Osteocyte (in vitro differentiated cells): Measurements from ENCODE around the gene SDC3. TPM values are rescaled to one million over a fixed set of nuclear protein-coding genes. Genes with fewer than 3 reads are reported as not detected.

ENCODE experiments used
- DNase-seq: peaks from one replicate; pipeline ENCODE4 v3.0.0; 2021; ENCODE audit warnings: mixed read lengths; ENCODE audit not compliant: unreplicated experiment; ENCODE audit errors: extremely low spot score
- H3K27ac Mint-ChIP-seq: one replicate; pipeline ENCODE4 v1.8.0; 2021; ENCODE audit warnings: mild to moderate bottlenecking, mixed read lengths; ENCODE audit not compliant: unreplicated experiment
- H3K27me3 Mint-ChIP-seq: one replicate; pipeline ENCODE4 v1.8.0; 2021; ENCODE audit warnings: mixed read lengths; ENCODE audit not compliant: unreplicated experiment
- H3K36me3 Mint-ChIP-seq: one replicate; pipeline ENCODE4 v1.8.0; 2021; ENCODE audit warnings: mixed read lengths; ENCODE audit not compliant: unreplicated experiment
- H3K4me1 Mint-ChIP-seq: one replicate; pipeline ENCODE4 v1.8.0; 2021; ENCODE audit warnings: mixed read lengths; ENCODE audit not compliant: unreplicated experiment
- H3K4me3 Mint-ChIP-seq: one replicate; pipeline ENCODE4 v1.8.0; 2021; ENCODE audit warnings: mild to moderate bottlenecking, moderate library complexity, mixed read lengths; ENCODE audit not compliant: unreplicated experiment
- H3K9me3 Mint-ChIP-seq: one replicate; pipeline ENCODE4 v1.8.0; 2021; ENCODE audit warnings: mixed read lengths; ENCODE audit not compliant: unreplicated experiment
- total RNA-seq: library from RNA; stranded (reverse); gene quantifications from 2 replicates; pipeline ENCODE4 v1.2.1, GENCODE V29; 2021
- TF ChIP-seq, protein P1 (sequence below): fragments of 200-600 bp; sonication (generic); IDR thresholded peaks from 2 replicates; pipeline ENCODE4 v1.5.0; 2021; ENCODE audit warnings: antibody characterized with exemption, mild to moderate bottlenecking, moderate library complexity

The SDC3 gene
- total RNA-seq, 1 donor from 2014 or later = 54.4 TPM

DNA sequence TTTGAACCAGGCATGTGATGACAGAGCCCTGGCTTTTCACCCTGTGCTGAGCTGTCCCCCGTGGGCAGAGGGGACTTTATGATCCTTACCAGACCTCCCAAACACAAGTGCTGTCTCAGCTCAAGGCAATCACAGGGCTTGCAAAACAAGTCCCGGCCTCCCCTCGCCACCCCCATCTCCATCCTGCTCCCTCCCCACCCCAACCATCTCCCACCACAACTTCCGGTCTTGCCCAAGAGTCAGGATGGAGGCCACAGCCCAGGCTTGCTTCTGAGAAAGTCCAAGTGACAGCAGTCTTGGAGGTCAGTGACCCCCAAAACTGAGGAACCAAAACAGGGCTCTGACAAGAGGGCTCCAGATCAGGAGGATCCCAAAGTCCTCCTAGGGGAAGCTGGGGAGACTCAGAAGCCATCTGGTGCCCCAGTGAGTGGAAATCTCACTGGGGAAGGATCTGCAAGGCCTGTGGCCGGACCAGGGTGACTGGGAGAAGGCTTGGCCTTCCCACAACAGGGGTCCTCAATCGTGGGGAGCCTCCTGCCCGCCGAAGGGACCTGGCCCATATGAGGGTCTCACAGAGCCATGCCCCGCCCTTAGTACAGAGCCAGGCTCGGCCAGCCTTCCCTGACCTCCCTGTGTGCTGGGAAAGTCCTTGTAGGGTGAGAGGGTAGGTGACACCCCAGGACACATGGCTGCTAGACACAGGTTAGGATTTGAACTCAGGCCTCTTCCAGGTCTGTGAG lies 4.5 kb upstream of the SDC3 start:
- H3K27ac Mint-ChIP-seq = no peak overlapping the region
- no peak overlapping the region for H3K4me3 Mint-ChIP-seq
- no peaks in the 10 kb centered on the region for H3K9me3 Mint-ChIP-seq
- no peaks in the 10 kb centered on the region for H3K27me3 Mint-ChIP-seq
- DNase-seq = no peak
- no peaks in the 10 kb centered on the region for H3K36me3 Mint-ChIP-seq
- peaks cover 20% of the 10 kb centered on the region for H3K4me1 Mint-ChIP-seq
- TF ChIP-seq, protein P1, sequence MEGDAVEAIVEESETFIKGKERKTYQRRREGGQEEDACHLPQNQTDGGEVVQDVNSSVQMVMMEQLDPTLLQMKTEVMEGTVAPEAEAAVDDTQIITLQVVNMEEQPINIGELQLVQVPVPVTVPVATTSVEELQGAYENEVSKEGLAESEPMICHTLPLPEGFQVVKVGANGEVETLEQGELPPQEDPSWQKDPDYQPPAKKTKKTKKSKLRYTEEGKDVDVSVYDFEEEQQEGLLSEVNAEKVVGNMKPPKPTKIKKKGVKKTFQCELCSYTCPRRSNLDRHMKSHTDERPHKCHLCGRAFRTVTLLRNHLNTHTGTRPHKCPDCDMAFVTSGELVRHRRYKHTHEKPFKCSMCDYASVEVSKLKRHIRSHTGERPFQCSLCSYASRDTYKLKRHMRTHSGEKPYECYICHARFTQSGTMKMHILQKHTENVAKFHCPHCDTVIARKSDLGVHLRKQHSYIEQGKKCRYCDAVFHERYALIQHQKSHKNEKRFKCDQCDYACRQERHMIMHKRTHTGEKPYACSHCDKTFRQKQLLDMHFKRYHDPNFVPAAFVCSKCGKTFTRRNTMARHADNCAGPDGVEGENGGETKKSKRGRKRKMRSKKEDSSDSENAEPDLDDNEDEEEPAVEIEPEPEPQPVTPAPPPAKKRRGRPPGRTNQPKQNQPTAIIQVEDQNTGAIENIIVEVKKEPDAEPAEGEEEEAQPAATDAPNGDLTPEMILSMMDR = no peak

DNA sequence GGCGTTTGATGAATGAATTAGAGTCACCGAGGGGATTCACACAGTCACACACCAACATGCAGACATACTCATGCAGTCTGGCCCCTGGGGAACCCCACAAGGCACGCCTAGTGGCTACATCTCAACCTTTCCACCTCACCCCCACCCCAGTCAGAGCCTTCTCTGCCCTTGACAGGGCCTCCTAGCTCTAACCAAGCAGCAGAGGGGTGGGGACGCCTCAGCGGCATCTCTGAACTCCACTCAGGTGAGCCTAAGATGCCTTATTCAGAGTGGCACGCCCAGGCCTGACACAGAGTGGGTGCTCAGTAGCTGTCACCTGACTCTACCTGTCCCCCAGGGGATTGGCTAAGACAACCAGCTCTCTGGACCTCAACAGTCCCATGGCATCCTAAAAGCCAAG lies 3.7 kb upstream of the SDC3 start:
- Mint-ChIP-seq H3K4me3 (no peak overlapping the region), H3K27me3 (no peaks in the 10 kb centered on the region), H3K27ac (no peak overlapping the region), H3K36me3 (no peaks in the 10 kb centered on the region), H3K9me3 (no peaks in the 10 kb centered on the region), H3K4me1 (peaks cover 26% of the 10 kb centered on the region)
- TF ChIP-seq, protein P1 = no peak
- no peak for DNase-seq

DNA sequence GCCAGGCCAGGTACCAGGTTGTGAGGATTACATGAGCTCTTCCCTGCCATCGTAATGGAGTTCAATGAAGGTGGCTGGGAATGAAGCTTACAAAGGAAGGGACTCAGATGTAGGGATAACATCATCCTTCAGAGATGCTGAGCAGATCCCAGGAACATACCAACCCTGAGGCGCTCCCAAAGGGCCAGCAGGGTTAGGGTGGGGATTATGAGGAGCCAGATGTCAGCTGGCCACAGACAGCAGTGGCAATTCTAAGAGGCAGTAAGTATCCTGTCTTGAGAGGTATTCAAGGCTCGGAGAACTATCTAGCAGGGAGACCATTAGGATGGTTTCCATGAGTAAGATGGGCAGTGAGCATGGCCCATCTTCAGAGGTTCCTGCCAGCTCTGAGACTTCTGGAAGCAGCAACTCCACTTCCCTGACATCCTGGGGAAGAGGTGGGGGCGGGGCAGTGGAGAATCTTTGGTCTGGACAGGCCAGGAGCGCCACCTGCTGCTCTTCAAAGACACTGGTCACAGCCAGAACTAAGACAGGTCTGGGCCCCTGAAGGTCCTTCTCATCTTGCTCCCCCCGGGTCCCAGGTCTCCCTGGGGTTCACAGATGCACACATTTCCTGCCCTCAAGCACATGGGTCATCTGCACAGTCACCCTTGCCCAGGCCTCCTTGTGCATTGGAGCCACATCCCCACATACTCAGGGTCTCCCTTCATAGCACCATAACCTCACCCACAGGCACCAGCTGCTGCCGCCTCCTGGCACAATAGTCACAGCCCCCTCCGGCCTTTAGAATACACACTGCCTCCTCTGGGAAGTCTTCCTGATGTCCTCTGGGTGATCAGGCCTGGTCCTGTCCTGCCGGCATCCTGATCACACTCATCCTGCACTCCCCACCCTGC lies 2.7 kb upstream of the SDC3 start:
- DNase-seq = peak; percentile 92
- Mint-ChIP-seq H3K4me3 (no peak overlapping the region), H3K27me3 (no peaks in the 10 kb centered on the region), H3K4me1 (peaks cover 29% of the 10 kb centered on the region), H3K36me3 (no peaks in the 10 kb centered on the region), H3K9me3 (no peaks in the 10 kb centered on the region), H3K27ac (no peak overlapping the region)
- TF ChIP-seq, protein P1 = peak; percentile 95

DNA sequence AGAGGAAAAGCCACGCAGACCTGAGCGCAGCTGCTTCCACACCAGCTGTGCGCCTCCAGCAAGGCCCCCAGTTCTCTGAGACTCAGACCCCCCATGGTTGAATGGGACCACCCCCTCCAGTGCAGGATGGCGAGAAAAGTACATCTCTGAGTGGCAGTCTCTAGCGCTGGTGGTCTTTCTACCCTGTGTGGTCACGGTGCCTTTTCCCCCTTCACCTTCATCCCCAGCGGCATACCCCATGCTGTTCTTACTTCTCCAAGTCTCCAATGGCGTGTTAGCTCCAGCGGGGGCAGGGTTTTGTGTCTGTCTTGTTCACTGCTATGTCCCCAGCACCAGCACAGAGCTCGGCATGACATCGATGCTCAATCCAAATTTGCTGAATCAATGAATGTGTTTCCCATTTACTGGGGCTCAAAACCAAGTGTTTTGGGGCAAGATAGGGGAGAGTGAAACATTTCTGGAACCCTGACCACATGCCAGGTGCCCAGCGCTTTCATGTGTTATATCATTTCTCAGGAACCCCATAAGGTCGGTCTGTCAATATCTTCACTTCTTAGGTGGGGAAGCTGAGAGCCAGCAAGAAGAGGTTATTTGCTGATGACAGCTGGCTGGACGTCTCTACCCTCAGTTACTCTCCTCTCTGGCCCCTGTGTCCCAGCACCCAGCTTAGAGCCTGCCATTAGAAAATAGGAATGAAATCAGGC lies 959 bp upstream of the SDC3 start:
- DNase-seq = no peak
- Mint-ChIP-seq H3K27me3 (no peaks in the 10 kb centered on the region), H3K4me3 (peak overlapping the region; percentile 77), H3K36me3 (no peaks in the 10 kb centered on the region), H3K4me1 (peaks cover 41% of the 10 kb centered on the region), H3K9me3 (no peaks in the 10 kb centered on the region), H3K27ac (no peak overlapping the region)
- TF ChIP-seq, protein P1 = no peak
